ENCODE measurements around the gene TSPAN8.

TSPAN8 gene

GRCh38 chr12:71157601-71158233 is at the start of gene TSPAN8:
Gene TSPAN8, minus strand, starts transcription at chr12:71157999. Its CDS starts 321 bp downstream, at chr12:71157678.
- Histone ChIP-seq H3K4me1 (no peaks in the 10 kb centered on the region), H3K36me3 (ENCODE audit: control insufficient read depth, insufficient read depth, low read length) (no peaks in the 10 kb centered on the region), H3K27me3 (ENCODE audit: control insufficient read depth, insufficient read depth, low read length) (no peaks in the 10 kb centered on the region), H3K9me3 (ENCODE audit: control insufficient read depth, low read length) (no peaks in the 10 kb centered on the region), H2AFZ (no peak within 1 kb of the TSS), H3K9ac (no peak within 1 kb of the TSS), H3K4me2 (ENCODE audit: low read length) (no peak within 1 kb of the TSS), H3K79me2 (no peaks in the 10 kb centered on the region), H3K4me3 (ENCODE audit: low read depth, low read length) (no peak within 1 kb of the TSS), H3K27ac (no peak within 1 kb of the TSS)
- TF ChIP-seq, protein P1, sequence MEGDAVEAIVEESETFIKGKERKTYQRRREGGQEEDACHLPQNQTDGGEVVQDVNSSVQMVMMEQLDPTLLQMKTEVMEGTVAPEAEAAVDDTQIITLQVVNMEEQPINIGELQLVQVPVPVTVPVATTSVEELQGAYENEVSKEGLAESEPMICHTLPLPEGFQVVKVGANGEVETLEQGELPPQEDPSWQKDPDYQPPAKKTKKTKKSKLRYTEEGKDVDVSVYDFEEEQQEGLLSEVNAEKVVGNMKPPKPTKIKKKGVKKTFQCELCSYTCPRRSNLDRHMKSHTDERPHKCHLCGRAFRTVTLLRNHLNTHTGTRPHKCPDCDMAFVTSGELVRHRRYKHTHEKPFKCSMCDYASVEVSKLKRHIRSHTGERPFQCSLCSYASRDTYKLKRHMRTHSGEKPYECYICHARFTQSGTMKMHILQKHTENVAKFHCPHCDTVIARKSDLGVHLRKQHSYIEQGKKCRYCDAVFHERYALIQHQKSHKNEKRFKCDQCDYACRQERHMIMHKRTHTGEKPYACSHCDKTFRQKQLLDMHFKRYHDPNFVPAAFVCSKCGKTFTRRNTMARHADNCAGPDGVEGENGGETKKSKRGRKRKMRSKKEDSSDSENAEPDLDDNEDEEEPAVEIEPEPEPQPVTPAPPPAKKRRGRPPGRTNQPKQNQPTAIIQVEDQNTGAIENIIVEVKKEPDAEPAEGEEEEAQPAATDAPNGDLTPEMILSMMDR (IDR thresholded peaks at IDR 0.05): no peak

- Histone ChIP-seq H3K27me3 (ENCODE audit: control insufficient read depth, insufficient read depth, low read length) (no peaks in the 10 kb centered on the region), H3K9ac (no peak overlapping the region), H2AFZ (no peak overlapping the region), H3K36me3 (ENCODE audit: control insufficient read depth, insufficient read depth, low read length) (no peaks in the 10 kb centered on the region), H3K4me2 (ENCODE audit: low read length) (no peak overlapping the region), H3K27ac (no peak overlapping the region), H3K79me2 (no peaks in the 10 kb centered on the region), H3K4me1 (no peaks in the 10 kb centered on the region), H3K9me3 (ENCODE audit: control insufficient read depth, low read length) (no peaks in the 10 kb centered on the region), H3K4me3 (ENCODE audit: low read depth, low read length) (no peak overlapping the region)
- TF ChIP-seq, protein P1 (IDR thresholded peaks at IDR 0.05): no peak
Observed at GRCh38 chr12:71201136-71201679, 43.4 kb upstream of the TSPAN8 start.

GRCh38 chr12:71200706-71201105 is 42.9 kb upstream of the TSPAN8 start:
- no peaks in the 10 kb centered on the region for H3K9me3 ChIP-seq (ENCODE audit: control insufficient read depth, low read length)
- TF ChIP-seq, protein P1 (IDR thresholded peaks at IDR 0.05): no peak
- H3K4me1 ChIP-seq: no peaks in the 10 kb centered on the region
- H3K9ac ChIP-seq: no peak overlapping the region
- H2AFZ ChIP-seq: no peak overlapping the region
- H3K4me3 ChIP-seq (ENCODE audit: low read depth, low read length): no peak overlapping the region
- H3K36me3 ChIP-seq (ENCODE audit: control insufficient read depth, insufficient read depth, low read length): no peaks in the 10 kb centered on the region
- H3K79me2 ChIP-seq: no peaks in the 10 kb centered on the region
- no peak overlapping the region for H3K27ac ChIP-seq
- no peaks in the 10 kb centered on the region for H3K27me3 ChIP-seq (ENCODE audit: control insufficient read depth, insufficient read depth, low read length)
- H3K4me2 ChIP-seq (ENCODE audit: low read length): no peak overlapping the region

DNA sequence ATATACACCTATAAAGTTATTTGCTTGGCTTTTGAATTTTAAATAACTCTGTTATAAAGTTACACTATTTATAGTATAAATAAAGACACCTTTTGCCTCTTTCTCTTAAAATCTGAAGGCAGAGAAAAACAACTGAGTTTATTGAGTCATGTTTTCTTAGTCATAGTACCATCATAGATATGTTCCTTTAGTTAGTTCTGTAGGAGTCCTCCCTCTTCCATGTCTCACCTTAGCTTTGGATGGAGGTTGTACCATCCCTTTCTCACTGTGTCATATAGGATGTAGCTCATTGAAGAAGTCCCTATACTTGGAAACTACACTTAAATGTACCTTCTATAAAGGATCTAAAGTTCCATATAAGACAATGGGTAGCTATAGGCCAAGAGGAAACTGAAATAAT is 39.7 kb upstream of the TSPAN8 start:
- no peak overlapping the region for H2AFZ ChIP-seq
- H3K36me3 ChIP-seq (ENCODE audit: control insufficient read depth, insufficient read depth, low read length): no peaks in the 10 kb centered on the region
- no peaks in the 10 kb centered on the region for H3K79me2 ChIP-seq
- no peak overlapping the region for H3K27ac ChIP-seq
- H3K27me3 ChIP-seq (ENCODE audit: control insufficient read depth, insufficient read depth, low read length): no peaks in the 10 kb centered on the region
- H3K4me3 ChIP-seq (ENCODE audit: low read depth, low read length): no peak overlapping the region
- H3K9me3 ChIP-seq (ENCODE audit: control insufficient read depth, low read length): no peaks in the 10 kb centered on the region
- H3K4me1 ChIP-seq: no peaks in the 10 kb centered on the region
- H3K9ac ChIP-seq: no peak overlapping the region
- H3K4me2 ChIP-seq (ENCODE audit: low read length): no peak overlapping the region
- TF ChIP-seq, protein P1 (IDR thresholded peaks at IDR 0.05): no peak
